Measurements from ENCODE around the gene FZD2.
"Not testable (repeated sequence)": the region's sequence is repeated elsewhere in the genome, so short reads cannot be mapped to it uniquely, and the experiment has no call there.

FZD2 gene

DNA sequence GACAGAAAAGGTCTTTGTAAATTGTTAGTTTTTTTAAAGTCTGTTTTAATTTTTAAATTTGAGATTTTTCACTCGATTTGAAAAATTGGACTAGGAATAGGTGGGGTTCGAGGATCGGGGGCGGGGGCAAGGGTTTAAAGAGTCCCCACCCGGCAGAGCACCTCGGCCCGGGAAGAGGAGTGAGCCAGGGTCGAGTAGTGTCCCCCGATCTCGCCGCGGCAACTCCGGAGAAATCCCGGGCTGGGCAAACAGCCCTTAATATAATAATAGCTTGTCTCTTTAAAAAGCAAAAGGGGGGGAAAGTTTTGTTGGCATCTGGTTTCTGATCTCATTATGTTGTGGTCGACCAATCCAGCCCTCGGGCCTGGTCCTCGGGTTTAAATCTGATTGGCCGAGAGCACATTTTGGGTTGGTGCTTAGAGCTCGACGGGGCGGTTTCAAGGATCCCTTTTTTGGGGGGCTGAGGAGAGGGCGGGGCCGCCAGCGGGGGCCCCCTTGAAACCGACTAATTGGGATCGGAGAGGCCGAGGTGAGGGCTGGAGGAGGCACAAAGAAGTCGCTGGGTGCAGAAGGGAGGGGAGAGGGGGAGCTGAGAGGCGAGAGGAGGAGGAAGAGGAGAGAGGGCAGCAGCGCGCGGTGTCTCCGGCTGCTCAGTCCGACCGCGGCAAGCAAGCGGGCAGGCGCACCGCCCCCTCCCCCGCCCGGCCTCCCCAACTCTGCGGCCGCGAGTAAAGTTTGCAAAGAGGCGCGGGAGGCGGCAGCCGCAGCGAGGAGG is at the start of gene FZD2:
TSS of gene FZD2 (plus strand) at position 653 of the 775 bp plus-strand sequence. CDS start 205 bp downstream, outside the sequence.
- peak; percentile 99 for DNase-seq

GRCh38 chr17:44511241-44512134 is 45.8 kb upstream of the FZD2 start:
- peak; percentile 9 for DNase-seq

- DNase-seq, result peak; percentile 72
Measured at GRCh38 chr17:44518032-44518431, 39.3 kb upstream of the FZD2 start.

GRCh38 chr17:44522883-44523671 is 34.2 kb upstream of the FZD2 start:
- DNase-seq, result peak; percentile 61

DNA sequence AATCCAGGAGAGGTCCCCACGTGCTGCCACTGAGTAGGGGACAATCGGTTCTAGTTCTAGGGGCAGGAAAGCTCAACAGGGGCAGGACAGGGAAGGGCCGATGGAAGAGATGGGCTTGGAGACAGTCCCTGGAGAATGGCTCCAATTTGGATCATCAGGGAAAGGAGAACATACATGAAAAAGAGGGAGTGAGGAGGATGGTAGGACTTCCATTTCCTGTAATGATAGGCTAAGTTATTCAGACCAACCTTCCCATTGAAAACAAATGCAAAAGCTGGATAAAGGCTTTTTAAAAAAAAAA is 33.7 kb upstream of the FZD2 start:
- no peak for DNase-seq

DNA sequence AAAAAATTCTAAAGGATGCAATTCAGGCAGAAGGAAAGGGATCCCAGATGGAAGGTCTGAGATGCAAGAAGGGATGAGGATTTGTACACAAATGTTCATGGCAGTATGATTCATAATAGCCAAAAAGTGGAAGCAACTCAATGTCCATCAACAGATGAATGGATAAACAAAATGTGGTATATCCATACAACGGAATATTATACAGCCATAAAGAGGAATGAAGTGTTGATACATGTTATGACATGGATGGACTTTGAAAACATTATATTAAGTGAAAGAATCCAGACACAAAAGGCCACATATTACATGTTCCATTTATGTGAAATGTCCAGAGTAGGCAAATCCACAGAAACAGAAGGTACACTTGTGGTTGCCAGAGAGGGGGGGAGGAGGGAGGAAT is 30.2 kb upstream of the FZD2 start:
- DNase-seq, result no peak

DNA sequence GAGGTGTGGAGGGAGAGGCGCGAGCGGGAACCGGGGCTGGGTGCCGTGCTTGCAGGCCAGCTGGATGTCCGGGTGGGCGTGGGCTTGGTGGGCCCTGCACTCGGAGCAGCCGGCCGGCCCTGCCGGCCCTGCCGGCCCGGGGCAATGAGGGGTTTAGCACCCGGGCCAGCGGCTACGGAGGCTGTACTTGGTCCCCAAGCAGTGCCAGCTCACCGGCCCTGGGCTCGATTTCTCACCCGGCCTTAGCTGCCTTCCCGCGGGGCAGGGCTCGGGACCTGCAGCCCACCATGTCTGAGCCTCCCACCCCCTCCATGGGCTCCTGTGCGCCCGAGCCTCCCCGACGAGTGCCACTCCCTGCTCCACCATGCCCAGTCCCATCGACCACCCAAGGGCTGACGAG is 29.3 kb upstream of the FZD2 start:
- no peak for DNase-seq

DNA sequence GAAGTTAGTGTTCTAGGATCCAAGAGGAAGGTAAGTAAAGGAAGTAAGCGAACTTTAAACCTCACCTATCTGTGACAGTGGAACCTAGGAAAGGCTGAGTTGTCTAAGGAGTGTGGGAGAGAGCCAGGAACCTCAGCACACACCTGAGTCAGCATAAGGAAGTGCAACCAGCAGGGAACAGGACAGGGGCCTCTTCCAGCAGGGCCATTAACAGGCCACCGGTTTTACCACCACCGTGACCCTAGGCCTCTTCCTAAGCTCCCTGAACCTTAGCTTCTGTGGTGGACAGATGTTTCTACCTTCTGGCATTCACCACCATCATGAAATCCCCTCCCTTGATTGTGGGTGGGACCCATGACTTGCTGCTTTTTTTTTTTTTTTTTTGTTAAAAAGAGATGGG is 27.4 kb upstream of the FZD2 start:
- no peak for DNase-seq

DNA sequence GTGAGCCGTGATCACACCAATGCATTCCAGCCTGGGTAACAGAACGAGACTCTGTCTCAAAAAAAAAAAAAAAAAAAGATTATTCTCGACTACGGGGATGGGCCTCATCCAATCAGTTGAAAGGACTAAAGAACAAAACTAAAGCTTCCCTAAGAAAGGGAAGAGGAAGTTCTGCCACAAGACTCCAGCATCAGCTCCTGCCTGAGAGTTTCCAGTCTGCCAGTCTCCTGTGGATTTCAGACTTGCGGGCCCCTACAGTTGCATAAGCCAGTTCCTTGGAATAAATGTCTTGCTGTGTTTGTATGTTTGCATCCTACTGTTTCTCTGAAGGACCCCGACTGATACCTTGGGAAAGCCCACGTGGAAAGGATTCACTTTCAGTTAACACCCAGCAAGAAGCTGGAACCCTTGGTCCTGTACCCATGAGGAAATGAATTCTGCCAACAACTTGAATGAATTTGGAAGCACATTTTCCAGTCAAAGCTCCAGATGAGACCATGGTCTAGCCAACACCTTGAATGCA is 26.3 kb upstream of the FZD2 start:
- no peak for DNase-seq

- peak; percentile 86 for DNase-seq
Measured at GRCh38 chr17:44533533-44534246, 23.6 kb upstream of the FZD2 start.

GRCh38 chr17:44536090-44536953 is 21.0 kb upstream of the FZD2 start:
- no peak for DNase-seq

DNA sequence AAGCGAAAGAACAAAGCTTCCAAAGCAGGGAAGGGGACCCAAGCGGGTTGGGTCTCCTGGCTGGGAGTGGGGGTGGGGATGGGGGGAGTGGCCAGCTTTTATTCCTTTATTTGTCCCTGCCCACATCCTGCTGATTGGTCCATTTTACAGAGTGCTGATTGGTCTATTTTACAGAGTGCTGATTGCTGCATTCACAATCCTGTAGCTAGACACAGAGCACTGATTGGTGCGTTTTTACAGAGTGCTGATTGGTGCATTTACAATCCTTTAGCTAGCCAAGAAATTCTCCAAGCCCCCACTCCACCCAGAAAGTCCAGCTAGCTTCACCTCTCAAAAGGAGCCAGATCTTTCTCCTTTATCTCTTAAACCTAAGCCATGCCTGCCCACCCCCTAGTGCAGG is 19.4 kb upstream of the FZD2 start:
- not testable (repeated sequence) for DNase-seq

DNA sequence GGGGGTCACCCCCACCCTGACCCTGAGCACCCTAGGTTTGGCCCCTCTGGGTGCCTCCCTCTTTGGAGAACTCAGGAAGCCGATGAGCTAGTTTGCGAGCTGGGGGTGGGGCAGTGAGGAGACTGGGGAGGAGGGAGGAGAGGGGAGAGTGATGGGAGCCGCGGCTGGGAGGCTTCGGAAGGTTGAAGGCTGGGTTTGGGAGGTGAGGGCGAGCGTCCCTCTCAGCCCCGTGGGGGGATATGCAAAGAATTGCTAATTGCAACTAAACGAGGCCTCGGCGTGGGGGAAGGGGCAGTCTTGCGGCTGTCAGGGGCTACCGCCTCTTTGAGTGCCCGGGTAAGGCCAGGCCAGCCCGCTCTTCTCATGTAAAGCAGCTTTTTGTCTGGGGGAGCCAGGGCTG is 17.6 kb upstream of the FZD2 start:
- DNase-seq, result no peak

GRCh38 chr17:44540246-44541084 is 16.8 kb upstream of the FZD2 start:
- no peak for DNase-seq

DNA sequence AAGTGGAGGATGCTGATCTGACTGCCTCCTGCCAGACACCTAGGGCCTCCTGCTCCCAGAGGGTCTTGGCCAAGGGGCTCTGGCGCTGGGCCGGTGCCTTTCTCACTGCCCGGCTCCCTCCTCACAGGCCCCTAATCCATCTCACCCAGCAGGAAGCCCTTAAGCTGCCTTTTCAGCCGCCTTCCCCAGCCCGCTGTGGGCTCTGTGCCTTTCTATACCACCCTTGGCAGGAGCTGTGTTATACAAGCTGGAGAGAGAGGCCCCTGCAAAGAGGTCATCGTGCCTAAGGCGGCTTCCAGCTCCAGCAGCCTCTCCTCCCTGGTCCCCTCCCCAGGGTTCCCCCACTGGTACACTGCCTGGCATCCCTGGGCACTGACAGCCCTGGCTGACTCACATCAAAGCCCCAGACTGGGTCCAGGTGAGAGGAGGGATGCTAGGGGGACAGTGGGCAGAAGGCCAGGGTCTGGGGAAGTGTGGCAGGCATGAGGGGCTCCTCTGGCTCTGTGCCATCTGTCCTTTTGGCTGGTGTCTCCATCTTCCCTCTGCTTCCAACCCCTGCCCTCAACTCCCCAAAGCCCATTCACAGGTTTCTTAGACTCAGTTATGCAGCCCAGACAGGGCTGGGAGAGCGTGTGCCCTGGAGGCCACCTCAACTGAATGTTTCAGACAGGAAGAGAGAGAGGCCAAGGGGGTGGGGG is 15.3 kb upstream of the FZD2 start:
- DNase-seq, result no peak

GRCh38 chr17:44543213-44543904 is 13.9 kb upstream of the FZD2 start:
- DNase-seq, result peak; percentile 94

- DNase-seq, result no peak
Measured at GRCh38 chr17:44543905-44544523, 13.3 kb upstream of the FZD2 start.

Measured in HCEC 1CT (cell line).